PC-9 (cell line): ENCODE data around the gene FBXO28. TPM values are rescaled to one million over a fixed set of nuclear protein-coding genes. Genes with fewer than 3 reads are reported as not detected.

Source experiments
- BruUV-seq: library from RNA; stranded (reverse); fragments of 400-500 nt; replicated peaks from 2 replicates; lab custom pipeline; 2021; lab: Mats Ljungman, UMichigan
- CTCF ChIA-PET: fragments of 300-600 bp; sonication (Branson Sonifier 250); formaldehyde crosslinking; loops from one replicate; lab custom pipeline; 2022; ENCODE audit warnings: antibody characterized with exemption; lab: Charles Lee
- POLR2A ChIA-PET: fragments of 300-600 bp; sonication (Branson Sonifier 250); formaldehyde crosslinking; loops from one replicate; lab custom pipeline; 2022; ENCODE audit warnings: antibody characterized with exemption; ENCODE audit not compliant: unreplicated experiment; lab: Charles Lee
- DNase-seq, 2 experiments: peaks; one replicate each; pipeline versions ENCODE4 v3.0.0 to v3.0.0-alpha.2; 2015 to 2022; ENCODE audit warnings: mixed read lengths in 1 of 2
- H2AFZ ChIP-seq: fragments of 200-600 bp; sonication (generic); 2 replicates; pipeline ENCODE4 v1.8.1; 2017; ENCODE audit warnings: antibody characterized with exemption
- H3F3A ChIP-seq: fragments of 200-600 bp; sonication (generic); 2 replicates; pipeline ENCODE4 v1.8.1; 2017; ENCODE audit warnings: antibody characterized with exemption, mild to moderate bottlenecking, low read depth; ENCODE audit not compliant: insufficient read depth
- H3K27ac ChIP-seq: fragments of 200-600 bp; sonication (generic); 2 replicates; pipeline ENCODE4 v1.6.1; 2016; ENCODE audit warnings: mixed run types
- H3K27me3 ChIP-seq: fragments of 200-600 bp; sonication (generic); 2 replicates; pipeline ENCODE4 v1.6.1; 2016; ENCODE audit warnings: low read depth, mixed run types; ENCODE audit not compliant: insufficient read depth
- H3K36me3 ChIP-seq: fragments of 200-600 bp; sonication (generic); 2 replicates; pipeline ENCODE4 v1.6.1; 2016; ENCODE audit warnings: low read depth, mixed run types
- H3K4me1 ChIP-seq: fragments of 200-600 bp; sonication (generic); replicated peaks from 2 replicates; pipeline ENCODE4 v1.6.1; 2016; ENCODE audit warnings: mixed run types; ENCODE audit not compliant: insufficient read depth
- H3K4me2 ChIP-seq: fragments of 200-600 bp; sonication (generic); 2 replicates; pipeline ENCODE4 v1.6.1; 2017; ENCODE audit warnings: mixed run types
- H3K4me3 ChIP-seq: fragments of 200-600 bp; sonication (generic); 2 replicates; pipeline ENCODE4 v1.6.1; 2016; ENCODE audit warnings: mixed run types
- H3K79me2 ChIP-seq: fragments of 200-600 bp; sonication (generic); 2 replicates; pipeline ENCODE4 v1.6.1; 2017; ENCODE audit warnings: low read depth, mixed run types
- H3K9me2 ChIP-seq: fragments of 200-600 bp; sonication (generic); 2 replicates; pipeline ENCODE4 v1.8.1; 2017; ENCODE audit warnings: mild to moderate bottlenecking; ENCODE audit not compliant: insufficient read depth
- H3K9me3 ChIP-seq: fragments of 200-600 bp; sonication (generic); 2 replicates; pipeline ENCODE4 v1.8.1; 2016; ENCODE audit warnings: low read depth; ENCODE audit not compliant: insufficient read depth
- H4K20me1 ChIP-seq: fragments of 200-600 bp; sonication (generic); 2 replicates; pipeline ENCODE4 v1.8.1; 2017; ENCODE audit not compliant: insufficient read depth
- EZH2 ChIP-seq: fragments of 200-600 bp; sonication (generic); IDR thresholded peaks from 2 replicates; pipeline ENCODE4 v1.8.0; 2017; ENCODE audit warnings: antibody characterized with exemption, low read depth
- intact Hi-C: fragments of 100-400 bp; cut with micrococcal nuclease; formaldehyde crosslinking; loops from one replicate; pipeline ENCODE4 v1.10.0; 2022; ENCODE audit not compliant: unreplicated experiment
- total RNA-seq: library from RNA; stranded (reverse); gene quantifications from 2 replicates; pipeline ENCODE4 v1.2.3, GENCODE V29; 2021
- TF ChIP-seq, protein P1 (sequence below): fragments of 200-600 bp; sonication (generic); conservative IDR thresholded peaks from 2 replicates; pipeline ENCODE4 v1.6.1; 2017; ENCODE audit warnings: mixed run types, antibody characterized with exemption, mild to moderate bottlenecking, moderate library complexity

The FBXO28 gene
- total RNA-seq, 1 experiment from 2014 or later, result 48.1 TPM

DNA sequence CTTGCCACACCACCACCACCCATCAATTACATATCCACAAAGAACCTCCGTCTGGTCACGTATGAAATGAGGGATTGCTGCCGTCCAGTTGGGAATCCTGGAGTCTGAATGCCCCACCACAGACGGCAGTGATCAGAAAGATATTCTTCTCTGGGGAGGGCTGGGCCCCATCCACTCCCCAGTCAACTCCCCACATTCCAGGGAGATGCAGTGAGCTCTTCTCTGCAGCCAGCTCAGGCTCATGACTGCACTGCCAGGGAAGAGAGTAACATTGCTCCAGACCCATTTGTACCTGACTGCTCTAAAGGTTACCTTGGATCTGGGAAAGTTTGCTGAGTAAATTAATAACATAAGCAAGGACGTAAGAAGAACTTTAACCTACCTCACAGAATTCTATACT is 87.5 kb downstream of the FBXO28 start:
- CTCF ChIA-PET, result no interaction called here
- no peak for DNase-seq
- H3K4me3 ChIP-seq, result no peak overlapping the region
- H2AFZ ChIP-seq, result no peak overlapping the region
- H3K9me3 ChIP-seq, result no peaks in the 10 kb centered on the region
- intact Hi-C loops, result no loop called here
- H3K27me3 ChIP-seq, result no peaks in the 10 kb centered on the region
- TF ChIP-seq EZH2, result no peak
- TF ChIP-seq, protein P1, sequence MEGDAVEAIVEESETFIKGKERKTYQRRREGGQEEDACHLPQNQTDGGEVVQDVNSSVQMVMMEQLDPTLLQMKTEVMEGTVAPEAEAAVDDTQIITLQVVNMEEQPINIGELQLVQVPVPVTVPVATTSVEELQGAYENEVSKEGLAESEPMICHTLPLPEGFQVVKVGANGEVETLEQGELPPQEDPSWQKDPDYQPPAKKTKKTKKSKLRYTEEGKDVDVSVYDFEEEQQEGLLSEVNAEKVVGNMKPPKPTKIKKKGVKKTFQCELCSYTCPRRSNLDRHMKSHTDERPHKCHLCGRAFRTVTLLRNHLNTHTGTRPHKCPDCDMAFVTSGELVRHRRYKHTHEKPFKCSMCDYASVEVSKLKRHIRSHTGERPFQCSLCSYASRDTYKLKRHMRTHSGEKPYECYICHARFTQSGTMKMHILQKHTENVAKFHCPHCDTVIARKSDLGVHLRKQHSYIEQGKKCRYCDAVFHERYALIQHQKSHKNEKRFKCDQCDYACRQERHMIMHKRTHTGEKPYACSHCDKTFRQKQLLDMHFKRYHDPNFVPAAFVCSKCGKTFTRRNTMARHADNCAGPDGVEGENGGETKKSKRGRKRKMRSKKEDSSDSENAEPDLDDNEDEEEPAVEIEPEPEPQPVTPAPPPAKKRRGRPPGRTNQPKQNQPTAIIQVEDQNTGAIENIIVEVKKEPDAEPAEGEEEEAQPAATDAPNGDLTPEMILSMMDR, result no peak
- peaks cover 38% of the 10 kb centered on the region for H3K4me1 ChIP-seq
- peaks cover 39% of the 10 kb centered on the region for H3F3A ChIP-seq
- H3K36me3 ChIP-seq, result no peaks in the 10 kb centered on the region
- H3K79me2 ChIP-seq, result no peaks in the 10 kb centered on the region
- no peak overlapping the region for H3K4me2 ChIP-seq
- POLR2A ChIA-PET, result interaction anchor here (0.5 kb wide), 1 partner anchor 306 kb away, joined by 12 read pairs; no protein-coding TSS in a partner anchor
- no TSS peak for BruUV-seq
- no peaks in the 10 kb centered on the region for H3K9me2 ChIP-seq
- no peaks in the 10 kb centered on the region for H4K20me1 ChIP-seq
- no peak overlapping the region for H3K27ac ChIP-seq

DNA sequence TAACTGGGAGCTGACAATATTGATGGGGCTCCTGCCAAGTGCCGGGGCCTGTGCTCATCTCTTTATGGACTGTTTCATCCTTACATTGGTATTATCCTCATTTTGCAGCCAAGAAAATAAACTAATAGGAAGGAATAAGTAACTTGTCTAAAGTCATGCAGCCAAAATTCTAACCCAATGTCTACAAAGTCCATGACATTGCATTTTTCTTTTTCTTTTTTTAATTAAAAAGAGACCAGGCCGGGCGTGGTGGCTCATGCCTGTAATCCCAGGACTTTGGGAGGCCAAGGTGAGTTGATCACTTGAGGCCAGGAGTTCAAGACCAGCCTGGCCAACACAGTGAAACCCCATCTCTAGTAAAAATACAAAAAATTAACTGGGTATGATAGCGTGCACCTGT is 87.9 kb downstream of the FBXO28 start:
- Histone ChIP-seq H3K9me3 (no peaks in the 10 kb centered on the region), H3F3A (peaks cover 41% of the 10 kb centered on the region), H2AFZ (no peak overlapping the region), H3K4me1 (peaks cover 40% of the 10 kb centered on the region), H3K36me3 (no peaks in the 10 kb centered on the region), H3K4me2 (no peak overlapping the region), H3K27ac (no peak overlapping the region), H4K20me1 (no peaks in the 10 kb centered on the region), H3K27me3 (no peaks in the 10 kb centered on the region), H3K9me2 (no peaks in the 10 kb centered on the region), H3K4me3 (no peak overlapping the region), H3K79me2 (no peaks in the 10 kb centered on the region)
- DNase-seq, result no peak
- POLR2A ChIA-PET, result no interaction called here
- intact Hi-C loops, result no loop called here
- no peak for TF ChIP-seq EZH2
- TF ChIP-seq, protein P1, result no peak
- no TSS peak for BruUV-seq
- CTCF ChIA-PET, result no interaction called here

DNA sequence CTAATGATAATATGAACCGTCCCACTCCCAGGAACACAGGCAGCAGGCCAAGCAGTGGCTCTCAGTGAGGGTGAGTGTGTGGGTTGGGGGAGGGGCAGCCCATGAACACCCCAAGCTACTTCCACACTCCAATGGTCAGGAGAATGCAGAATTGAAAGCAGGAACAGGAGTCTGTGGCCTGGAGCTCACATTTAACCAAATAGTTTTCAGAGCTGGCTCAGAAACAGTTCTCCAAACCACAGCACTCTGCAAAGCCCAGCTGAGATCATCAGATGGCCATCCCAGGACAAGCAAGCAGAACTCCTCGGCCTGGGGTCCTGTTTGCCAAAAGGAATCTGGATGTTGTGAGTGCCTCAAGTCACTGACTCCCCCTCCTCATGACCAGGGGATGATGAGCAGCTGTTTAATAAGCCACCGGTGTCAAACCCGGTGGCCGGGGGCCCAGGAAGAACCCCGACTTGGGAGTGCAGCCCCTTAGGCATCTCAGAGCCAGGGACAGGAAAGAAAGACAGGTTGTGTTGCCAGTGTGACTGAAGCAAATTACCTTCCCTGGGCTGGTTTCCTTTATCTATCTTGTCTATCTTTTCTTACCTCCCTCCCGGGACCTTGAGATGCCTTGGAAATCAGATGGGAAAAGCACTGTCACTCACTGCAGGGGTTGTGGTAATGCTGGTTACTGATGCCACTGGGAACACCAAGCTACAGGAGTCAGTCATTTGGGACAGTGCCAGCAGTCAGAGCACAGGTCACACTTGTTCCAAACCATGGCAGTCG is 89.5 kb downstream of the FBXO28 start:
- Histone ChIP-seq H3K9me3 (no peaks in the 10 kb centered on the region), H3K79me2 (no peaks in the 10 kb centered on the region), H3K4me2 (no peak overlapping the region), H3K9me2 (no peaks in the 10 kb centered on the region), H3K4me3 (no peak overlapping the region), H3K4me1 (peaks cover 40% of the 10 kb centered on the region), H3F3A (peaks cover 41% of the 10 kb centered on the region), H4K20me1 (no peaks in the 10 kb centered on the region), H2AFZ (no peak overlapping the region), H3K27me3 (no peaks in the 10 kb centered on the region), H3K27ac (peak overlapping the region; percentile 17), H3K36me3 (no peaks in the 10 kb centered on the region)
- ChIA-PET POLR2A (interaction anchor here (0.6 kb wide), 1 partner anchor 15 kb away, joined by 5 read pairs; no protein-coding TSS in a partner anchor), CTCF (interaction anchor here (0.5 to 0.6 kb wide), 2 partner anchors 25 kb away, joined by 4 to 6 read pairs; no protein-coding TSS in a partner anchor)
- intact Hi-C loops, result loop anchor here (1.0 kb wide), 1 partner anchor 9 kb away; no protein-coding TSS in a partner anchor
- no TSS peak for BruUV-seq
- TF ChIP-seq, protein P1, result no peak
- no peak for TF ChIP-seq EZH2
- DNase-seq, result peak; percentile 57 to 60
